ENCODE results near the gene OFD1.

Gene OFD1

DNA sequence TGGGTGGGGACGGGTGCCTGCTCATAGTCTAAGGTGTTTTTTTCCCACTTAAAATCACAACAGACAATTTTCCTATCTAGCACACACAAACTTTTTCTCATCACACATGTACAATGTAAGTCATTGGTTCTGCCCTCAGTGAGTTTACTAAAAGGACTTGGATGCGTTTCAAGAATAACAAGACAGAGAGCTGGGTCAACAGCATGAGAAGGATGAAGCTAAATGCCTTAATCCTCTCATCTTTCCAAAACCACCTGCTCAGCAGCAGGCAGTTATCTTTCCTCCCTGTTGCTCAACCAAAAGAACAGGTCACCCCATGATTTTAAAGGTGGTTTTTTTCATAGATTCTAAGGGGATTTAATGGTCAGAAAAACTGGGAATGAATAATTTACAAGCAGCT lies 40.1 kb downstream of the OFD1 start:
- TF ChIP-seq, protein P1, sequence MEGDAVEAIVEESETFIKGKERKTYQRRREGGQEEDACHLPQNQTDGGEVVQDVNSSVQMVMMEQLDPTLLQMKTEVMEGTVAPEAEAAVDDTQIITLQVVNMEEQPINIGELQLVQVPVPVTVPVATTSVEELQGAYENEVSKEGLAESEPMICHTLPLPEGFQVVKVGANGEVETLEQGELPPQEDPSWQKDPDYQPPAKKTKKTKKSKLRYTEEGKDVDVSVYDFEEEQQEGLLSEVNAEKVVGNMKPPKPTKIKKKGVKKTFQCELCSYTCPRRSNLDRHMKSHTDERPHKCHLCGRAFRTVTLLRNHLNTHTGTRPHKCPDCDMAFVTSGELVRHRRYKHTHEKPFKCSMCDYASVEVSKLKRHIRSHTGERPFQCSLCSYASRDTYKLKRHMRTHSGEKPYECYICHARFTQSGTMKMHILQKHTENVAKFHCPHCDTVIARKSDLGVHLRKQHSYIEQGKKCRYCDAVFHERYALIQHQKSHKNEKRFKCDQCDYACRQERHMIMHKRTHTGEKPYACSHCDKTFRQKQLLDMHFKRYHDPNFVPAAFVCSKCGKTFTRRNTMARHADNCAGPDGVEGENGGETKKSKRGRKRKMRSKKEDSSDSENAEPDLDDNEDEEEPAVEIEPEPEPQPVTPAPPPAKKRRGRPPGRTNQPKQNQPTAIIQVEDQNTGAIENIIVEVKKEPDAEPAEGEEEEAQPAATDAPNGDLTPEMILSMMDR (IDR thresholded peaks at IDR 0.05; ENCODE audit: insufficient read depth, low read depth, low read length, missing control alignments), result no peak
- DNase-seq (ENCODE audit: low read depth), result no peak
- H3K4me3 ChIP-seq (ENCODE audit: low read depth, low read length), result no peak overlapping the region

DNA sequence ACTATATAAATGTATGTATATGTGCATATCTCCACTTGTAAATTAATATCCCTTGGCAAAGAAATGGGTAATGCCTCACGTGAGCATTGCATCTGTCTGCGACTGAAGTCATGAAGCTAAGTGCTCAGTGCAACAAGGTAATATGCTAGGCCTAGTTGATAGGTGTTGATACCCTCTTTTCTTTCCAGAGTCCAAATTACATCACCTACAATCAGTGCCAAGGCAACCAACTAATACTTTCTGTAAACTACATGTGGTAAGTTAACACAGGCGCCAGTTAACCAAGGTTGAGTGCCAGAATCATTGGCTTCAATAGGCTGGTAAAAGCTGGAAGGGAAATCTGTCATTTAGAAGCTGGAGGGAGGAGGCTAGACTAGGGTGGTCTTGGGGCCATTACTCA lies 41.3 kb downstream of the OFD1 start:
- H3K4me3 ChIP-seq (ENCODE audit: low read depth, low read length), result no peak overlapping the region
- no peak for DNase-seq (ENCODE audit: low read depth)
- TF ChIP-seq, protein P1 (IDR thresholded peaks at IDR 0.05; ENCODE audit: insufficient read depth, low read depth, low read length, missing control alignments), result no peak

DNA sequence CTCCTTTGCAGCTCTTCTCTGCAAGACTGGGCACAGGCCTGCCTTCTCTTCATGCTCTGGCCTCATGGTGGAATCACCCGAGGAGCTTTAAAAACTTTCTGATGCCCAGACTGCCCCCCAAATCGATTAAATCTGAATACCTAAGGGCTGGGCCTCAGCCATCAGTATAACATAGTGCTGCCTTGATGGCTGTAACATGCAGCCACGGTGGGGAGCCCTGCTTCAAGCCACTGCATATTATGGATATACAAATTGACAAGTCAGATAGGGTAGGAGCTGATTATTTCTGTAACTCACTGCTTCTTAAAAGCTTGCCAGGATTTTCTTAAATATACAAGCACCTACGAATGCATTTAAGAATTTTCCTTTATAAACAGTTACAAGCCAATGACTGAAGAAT lies 41.8 kb downstream of the OFD1 start:
- TF ChIP-seq, protein P1 (IDR thresholded peaks at IDR 0.05; ENCODE audit: insufficient read depth, low read depth, low read length, missing control alignments), result no peak
- no peak overlapping the region for H3K4me3 ChIP-seq (ENCODE audit: low read depth, low read length)
- DNase-seq (ENCODE audit: low read depth), result no peak

DNA sequence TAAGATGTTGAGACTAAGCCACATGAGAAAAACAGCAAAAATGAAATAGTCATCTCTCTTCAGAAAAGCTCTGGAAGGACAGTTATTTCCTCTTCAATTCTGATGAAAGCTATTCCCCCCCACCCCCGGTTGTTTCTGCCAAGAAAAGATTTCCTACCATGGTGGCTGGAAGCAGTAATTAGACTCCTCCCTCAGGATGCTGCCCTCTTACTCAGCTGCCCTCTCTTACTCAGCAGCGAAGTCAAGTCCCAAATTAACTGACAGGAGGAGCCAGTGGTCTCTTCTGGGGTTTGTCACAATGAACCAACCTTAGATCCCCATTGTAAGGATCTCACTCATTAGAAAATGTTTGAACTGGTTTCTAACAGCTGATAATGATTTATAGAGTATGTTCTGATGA lies 44.4 kb downstream of the OFD1 start:
- H3K4me3 ChIP-seq (ENCODE audit: low read depth, low read length), result no peak overlapping the region
- DNase-seq (ENCODE audit: low read depth), result no peak
- TF ChIP-seq, protein P1 (IDR thresholded peaks at IDR 0.05; ENCODE audit: insufficient read depth, low read depth, low read length, missing control alignments), result no peak

DNA sequence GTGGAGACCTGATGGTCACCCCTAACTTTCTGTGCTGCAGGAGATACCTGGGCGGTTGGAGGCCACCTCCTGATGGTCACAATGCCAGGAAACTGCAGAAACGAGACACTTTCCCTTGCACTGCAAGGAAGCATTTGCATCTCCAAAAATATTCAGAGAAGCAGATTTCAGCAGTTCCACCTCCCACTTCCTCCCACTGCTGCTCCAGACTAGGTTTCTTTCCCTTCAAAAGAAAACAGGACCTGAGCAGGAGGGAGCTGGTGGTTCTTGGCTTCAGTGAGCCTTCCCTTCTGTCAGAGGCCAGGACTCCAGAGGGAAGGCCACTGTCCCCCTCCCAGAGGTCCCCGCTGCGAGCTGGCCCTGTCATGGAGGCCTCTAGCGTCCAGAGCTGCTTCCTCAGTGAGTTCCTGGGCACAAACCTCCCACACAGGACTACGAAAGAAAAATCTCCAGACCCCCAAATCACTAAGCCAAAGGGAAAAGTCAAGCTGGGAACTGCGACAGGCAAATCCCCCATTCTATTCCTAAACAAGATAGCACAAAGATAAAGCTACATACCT lies 46.4 kb downstream of the OFD1 start:
- DNase-seq (ENCODE audit: low read depth), result no peak
- TF ChIP-seq, protein P1 (IDR thresholded peaks at IDR 0.05; ENCODE audit: insufficient read depth, low read depth, low read length, missing control alignments), result no peak
- no peak overlapping the region for H3K4me3 ChIP-seq (ENCODE audit: low read depth, low read length)

DNA sequence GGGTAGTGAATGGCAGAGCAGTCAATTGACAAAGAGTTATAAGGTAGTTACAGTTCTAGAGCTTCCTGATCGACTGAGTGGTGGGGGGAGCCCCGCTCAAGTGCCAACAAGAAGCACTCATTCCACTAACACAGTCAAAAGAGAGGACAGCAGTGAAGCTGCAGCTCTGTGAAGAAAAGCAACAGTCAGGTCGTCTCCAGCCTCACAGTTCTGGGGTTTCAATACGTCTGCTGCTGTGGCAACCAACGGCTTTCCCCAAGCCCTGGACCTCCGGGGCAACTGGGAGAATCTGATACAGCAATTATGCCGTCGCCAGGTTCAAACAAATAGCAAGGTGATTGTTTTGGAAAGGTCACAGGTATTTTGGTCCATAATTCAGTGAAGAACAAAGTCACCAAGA lies 51.5 kb downstream of the OFD1 start:
- no peak for DNase-seq (ENCODE audit: low read depth)
- TF ChIP-seq, protein P1 (IDR thresholded peaks at IDR 0.05; ENCODE audit: insufficient read depth, low read depth, low read length, missing control alignments), result no peak
- no peak overlapping the region for H3K4me3 ChIP-seq (ENCODE audit: low read depth, low read length)
